GM19438 (cell line): ENCODE data around the gene NDUFB2.
"Not testable (repeated sequence)": the region's sequence is repeated elsewhere in the genome, so short reads cannot be mapped to it uniquely, and the experiment has no call there.

Experiments used
- ATAC-seq: cut with Tn5 transposase; IDR thresholded peaks from one replicate; pipeline ENCODE4 v1.9.1; 2021; ENCODE audit warnings: low read depth; ENCODE audit not compliant: unreplicated experiment

NDUFB2 gene

DNA sequence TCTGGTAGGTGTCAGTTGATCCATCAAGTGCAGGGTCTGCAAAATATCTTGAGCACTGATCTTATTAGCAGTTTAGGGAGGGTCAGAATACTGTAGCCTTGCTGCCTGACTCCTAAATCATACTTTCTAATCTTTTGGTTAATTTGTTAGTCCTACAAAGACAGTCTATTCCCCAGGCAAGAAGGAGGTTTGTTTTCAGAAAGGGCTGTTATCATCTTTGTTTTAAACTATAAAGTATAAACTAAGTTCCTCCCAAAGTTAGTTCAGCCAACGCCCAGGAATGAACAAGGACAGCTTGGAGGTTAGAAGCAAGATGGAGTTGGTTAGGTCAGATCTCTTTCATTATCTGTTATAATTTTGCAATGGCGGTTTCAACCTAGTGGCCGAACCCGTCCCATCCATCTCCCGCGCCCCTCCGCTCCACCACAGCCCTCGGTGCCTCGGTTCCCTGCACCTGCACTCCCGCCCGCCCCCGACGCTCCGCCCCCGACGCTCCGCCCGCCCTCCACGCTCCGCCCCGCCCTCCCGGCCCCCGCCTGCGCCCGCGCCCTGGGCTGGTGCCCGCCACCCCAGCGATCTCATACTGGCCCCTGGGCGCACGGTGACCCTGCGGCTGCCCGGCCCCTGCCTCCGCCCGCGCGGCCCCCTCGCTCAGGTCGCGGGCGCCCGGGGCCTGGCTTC lies 24.0 kb upstream of the NDUFB2 start, which contains the start of gene ADCK2:
TSS of gene ADCK2 (plus strand) at position 564 of the 681 bp plus-strand sequence. CDS start 386 bp downstream, outside the sequence.
- peak; percentile 54 for ATAC-seq

DNA sequence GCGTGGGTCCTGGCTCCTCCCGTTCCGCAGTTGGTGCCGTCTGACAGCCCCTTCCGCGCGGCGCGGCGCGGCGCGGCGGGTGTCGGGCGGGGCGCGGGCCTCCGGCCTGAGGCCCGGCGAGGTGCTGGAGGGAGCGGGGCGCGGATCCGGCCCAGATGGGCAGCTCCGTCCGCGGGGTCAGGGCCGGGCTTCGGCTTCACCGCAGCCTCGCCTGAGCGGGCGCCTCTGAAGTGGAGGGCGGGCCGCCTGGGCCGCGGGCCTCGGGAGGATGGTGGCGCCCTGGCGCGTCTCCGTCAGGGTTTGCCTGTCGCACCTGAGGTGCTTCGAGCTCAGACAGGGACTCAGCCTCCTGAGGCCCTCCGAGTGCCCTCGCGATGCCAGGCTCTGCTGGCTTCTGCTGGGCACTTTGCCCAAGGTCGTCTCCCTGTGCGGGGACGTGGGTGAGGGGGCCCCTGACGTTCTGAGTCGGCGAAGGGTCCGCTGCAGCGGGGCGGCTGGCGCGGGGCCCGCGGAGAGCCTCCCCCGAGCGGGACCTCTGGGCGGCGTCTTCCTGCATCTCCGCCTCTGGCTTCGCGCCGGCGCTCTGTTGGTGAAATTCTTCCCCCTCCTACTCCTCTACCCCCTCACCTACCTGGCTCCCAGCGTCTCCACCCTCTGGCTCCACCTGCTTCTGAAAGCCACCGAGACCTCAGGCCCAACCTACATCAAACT lies 23.3 kb upstream of the NDUFB2 start:
- ATAC-seq: peak; percentile 43

DNA sequence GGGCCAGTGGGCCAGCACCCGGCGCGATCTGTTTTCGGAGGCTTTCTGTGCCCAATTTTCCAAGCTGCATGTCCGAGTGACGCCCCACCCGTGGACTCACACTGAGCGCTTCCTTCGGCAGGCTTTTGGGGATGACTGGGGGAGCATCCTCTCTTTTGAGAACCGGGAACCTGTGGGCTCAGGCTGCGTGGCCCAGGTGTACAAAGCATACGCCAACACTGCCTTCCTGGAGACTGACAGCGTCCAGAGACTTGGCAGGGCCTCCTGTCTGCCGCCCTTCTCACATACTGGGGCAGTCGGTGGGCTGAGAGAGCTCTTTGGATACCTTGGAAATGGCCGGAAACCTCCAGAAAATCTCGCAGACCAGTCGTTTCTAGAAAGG lies 22.7 kb upstream of the NDUFB2 start:
- no peak for ATAC-seq

DNA sequence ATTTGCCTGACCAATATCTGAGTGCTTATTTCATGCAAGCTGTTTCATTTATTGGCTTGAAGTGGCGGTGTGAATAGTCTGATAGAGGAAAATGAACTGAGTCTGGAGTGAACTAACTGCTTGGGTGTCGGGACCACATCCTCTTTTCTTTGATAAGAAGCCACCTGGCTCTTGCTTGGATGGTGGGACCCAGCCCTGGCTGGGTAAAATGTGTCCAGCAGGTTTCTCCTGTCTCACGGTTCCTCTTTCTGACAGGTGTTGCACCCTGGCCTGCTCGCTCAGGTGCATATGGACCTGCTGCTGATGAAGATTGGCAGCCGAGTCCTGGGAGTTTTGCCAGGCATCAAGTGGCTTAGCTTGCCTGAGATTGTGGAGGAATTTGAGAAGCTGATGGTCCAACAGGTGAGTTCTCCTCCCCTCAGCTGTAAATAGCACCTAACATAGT lies 22.1 kb upstream of the NDUFB2 start:
- no peak for ATAC-seq

DNA sequence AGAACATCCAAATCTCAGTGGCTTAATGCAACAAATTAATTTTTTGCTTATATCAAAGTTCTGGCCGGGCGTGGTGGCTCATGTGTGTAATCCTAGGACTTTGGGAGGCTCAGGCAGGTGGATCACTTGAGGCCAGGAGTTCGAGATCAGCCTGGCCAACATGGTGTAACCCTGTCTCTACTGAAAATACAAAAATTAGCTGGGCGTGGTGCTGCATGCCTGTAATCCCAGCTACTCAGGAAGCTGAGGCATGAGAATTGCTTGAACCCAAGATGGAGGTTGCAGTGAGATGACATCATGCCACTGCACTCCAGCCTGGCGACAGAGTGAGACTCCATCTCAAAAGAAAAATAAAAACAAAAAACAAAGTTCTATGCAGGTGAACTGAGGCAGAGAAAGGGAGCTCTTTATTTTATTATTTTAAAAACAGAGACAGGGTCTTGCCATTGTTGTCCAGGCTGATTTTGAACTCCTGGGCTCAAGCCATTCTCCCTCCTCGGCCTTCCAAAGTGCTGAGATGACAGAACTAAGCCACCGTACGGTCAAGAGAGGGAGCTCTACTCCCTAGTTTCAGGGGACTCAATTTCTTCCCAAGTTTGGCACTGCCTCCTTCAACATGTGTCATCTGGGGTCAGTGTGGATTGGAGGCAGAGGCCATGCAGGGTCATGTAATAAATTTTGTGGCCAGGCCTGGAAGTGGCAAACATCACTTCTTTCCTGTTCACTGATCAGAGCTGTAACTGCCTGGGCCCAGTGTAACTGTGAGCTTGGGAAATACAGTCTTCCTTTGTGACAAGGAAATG lies 21.4 kb upstream of the NDUFB2 start:
- ATAC-seq: no peak

DNA sequence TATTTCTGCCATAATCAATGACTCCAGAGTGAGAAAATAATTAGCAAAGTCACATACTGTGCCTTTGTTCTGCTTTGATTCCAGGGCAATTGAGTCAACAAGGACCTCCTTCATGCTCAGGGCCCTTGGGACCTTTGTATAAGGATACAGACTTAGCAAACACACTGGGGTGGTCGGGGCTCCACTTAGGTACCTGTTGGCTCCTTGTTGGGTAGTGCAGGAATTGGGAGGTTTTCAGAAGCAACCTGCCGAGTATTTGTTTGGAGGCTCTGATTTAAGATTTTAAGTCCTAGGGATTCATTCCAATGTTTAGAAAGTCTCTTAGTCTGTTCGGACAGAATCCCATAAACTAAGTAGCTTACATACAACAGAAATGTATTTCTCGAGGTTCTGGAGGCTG lies 20.8 kb upstream of the NDUFB2 start:
- ATAC-seq: no peak

DNA sequence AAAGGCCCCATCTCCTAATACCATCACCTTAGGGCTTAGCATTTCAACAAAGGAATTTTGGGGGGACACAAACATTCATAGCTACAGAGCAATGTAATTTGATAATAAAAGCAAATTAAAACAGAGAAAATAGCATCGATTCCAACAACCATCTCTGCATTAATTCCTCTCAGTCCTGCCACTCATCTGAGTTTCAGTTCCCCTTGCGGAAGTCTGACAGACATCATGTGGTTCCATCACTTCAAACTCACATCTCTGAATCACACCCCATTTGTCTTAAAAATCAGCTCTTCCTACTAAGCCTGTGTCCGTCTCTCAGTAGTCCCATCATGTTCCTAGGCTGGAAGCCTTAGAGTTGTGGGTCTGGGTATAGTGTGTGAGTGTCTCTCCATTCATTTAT lies 20.2 kb upstream of the NDUFB2 start:
- peak; percentile 45 for ATAC-seq

DNA sequence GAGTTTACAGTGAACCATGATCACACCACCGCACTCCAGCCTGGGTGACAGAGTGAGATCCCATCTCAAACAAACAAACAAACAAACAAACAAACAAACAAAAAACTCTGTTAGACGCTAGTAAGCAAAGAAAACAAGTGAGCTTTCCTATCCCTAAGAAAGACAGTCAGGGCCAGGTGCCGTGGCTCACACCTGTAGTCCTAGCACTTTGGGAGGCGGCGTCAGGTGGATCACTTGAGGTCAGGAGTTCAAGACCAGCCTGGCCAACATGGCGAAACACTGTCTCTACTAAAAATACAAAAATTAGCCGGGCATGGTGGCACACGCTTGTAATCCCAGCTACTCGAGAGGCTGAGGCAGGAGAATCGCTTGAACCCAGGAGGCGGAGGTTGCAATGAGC lies 19.6 kb upstream of the NDUFB2 start:
- not testable (repeated sequence) for ATAC-seq

DNA sequence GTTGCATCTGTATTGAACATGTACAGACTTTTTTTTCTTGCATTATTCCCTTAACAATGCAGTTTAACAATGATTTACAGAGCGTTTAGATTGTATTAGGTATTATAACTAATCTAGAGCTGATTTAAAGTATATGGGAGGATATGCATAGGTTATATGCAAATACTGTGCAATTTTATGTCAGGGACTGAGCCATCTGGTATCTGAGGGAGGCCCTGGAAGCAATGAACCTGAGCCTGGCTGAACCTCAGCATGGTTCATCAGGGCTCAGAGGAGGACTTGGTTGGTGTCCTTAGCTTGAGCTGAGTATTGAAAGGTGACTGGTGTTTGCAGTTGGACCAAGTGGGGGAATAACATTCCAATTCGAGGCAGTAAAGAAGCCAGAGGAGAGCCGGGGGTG lies 19.0 kb upstream of the NDUFB2 start:
- no peak for ATAC-seq

DNA sequence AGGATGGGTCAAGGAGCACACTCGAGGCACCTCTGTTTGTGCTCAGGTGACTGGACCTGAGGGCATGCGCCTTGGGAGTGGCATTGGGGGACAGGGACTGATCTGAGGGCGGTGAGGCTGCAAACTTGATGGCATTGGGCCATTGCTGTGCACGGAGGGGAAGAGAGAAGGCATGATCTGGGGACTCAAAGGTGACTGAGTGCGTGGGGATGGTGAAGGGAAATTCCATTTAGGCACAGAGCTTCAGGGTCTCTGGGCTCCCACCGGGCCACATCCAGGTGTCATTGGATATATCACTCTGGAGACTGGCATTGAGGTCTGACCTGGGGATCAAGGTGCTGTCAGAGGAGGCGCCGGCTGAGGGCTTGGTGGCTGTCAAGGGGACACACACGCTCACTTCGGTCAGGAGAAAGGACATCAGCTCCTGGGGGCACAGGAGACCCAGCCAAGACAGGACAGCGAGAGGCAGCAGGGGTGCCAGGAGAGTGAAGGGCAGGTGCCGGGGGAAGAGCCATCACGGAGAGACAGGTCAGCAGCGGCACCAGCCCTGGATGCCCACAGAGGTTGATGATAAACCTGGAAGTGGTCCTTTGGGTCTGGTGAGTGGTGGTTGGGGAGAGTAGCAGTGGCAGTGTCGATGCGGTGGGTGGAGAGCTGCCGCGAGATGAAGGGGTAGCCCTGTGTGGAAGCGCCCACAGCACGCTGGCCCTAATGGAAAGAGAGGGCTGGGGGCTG lies 18.3 kb upstream of the NDUFB2 start:
- ATAC-seq: no peak

DNA sequence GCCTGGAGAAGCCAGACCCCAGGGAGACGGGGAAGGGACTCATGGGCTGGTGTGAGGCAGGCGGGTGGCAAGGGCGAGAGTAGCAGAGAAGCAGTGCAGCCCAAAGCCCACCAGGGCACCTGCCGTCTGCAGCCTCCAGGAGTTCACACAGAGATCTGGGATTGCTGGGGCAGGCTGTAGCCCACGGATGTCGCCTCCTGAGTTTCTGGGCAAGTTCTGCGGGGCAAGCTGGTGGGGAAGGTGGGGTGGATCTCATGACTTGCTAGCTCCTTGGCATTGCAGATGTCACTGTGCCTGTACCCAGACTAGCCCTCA lies 17.7 kb upstream of the NDUFB2 start:
- no peak for ATAC-seq

DNA sequence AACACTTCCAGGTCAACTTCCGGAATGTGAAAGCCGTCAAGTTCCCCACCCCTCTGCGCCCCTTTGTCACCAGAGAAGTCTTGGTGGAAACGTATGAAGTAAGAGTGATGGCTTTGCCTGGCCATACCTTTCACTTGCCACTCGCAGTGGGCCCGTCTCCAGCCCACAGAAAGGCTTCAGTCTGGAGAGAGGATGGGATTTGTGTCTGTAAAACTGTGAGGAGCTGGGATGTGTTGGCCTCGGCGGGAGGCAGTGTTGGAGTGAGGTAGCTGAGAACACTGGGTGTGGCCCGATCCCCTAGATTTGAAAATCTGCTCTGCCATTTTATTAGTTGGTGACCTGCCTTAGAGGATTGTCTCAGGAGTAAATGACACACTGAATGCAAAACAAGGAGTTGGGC lies 17.3 kb upstream of the NDUFB2 start:
- no peak for ATAC-seq

DNA sequence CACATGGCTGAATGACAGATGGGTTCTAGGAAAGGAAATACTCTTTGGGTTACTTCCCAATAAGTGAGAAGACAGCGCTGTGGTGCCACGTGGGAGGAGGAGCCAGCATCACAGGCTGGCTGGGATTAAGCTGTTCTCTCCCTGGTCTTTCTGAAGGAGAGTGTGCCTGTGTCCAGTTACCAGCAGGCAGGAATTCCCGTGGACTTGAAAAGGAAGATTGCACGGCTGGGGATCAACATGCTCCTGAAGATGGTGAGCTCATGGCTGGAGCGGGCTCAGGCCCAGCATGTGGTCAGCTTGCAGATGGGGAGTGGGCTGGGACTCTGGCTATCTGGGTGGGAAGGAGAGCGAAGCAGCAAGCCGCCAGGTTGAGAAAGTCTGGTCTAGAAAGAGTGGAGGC lies 15.6 kb upstream of the NDUFB2 start:
- no peak for ATAC-seq

DNA sequence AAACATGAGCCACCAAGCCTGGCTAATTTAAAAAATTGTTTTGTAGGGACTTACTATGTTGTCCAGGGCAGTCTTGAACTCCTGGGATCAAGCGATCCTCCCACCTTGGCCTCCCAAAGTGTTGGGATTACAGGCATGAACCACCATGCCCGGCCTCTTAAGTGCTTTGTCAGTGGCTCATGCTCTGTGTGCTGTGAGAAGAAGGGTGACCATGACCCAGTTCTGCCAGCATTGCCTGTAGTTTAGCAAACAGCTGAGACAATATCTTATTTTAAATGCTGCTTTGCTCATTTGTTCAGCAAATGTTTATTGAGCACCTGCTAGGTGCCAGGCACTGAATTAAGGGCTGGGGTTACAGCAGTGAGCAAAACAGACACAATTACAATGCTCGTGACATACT lies 14.7 kb upstream of the NDUFB2 start:
- no peak for ATAC-seq

DNA sequence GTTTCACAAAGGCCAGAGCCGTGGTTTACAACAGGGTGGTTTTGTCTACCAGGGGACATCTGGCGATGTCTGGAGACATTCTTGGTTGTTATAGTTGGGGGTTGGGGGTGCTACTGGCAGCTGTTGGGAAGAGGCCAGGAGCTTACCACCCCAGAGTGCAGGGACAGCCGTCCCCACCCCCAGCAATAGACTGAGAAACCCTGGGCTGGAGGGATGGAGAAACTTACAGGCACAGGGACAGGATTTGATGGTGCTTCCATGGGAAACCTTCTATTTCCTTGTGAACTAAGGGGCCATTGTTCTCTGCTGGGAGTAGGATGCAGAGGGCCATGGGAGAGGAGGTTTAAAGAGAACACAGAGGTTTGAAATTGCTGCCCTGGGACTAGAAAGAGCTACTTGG lies 12.9 kb upstream of the NDUFB2 start:
- no peak for ATAC-seq

DNA sequence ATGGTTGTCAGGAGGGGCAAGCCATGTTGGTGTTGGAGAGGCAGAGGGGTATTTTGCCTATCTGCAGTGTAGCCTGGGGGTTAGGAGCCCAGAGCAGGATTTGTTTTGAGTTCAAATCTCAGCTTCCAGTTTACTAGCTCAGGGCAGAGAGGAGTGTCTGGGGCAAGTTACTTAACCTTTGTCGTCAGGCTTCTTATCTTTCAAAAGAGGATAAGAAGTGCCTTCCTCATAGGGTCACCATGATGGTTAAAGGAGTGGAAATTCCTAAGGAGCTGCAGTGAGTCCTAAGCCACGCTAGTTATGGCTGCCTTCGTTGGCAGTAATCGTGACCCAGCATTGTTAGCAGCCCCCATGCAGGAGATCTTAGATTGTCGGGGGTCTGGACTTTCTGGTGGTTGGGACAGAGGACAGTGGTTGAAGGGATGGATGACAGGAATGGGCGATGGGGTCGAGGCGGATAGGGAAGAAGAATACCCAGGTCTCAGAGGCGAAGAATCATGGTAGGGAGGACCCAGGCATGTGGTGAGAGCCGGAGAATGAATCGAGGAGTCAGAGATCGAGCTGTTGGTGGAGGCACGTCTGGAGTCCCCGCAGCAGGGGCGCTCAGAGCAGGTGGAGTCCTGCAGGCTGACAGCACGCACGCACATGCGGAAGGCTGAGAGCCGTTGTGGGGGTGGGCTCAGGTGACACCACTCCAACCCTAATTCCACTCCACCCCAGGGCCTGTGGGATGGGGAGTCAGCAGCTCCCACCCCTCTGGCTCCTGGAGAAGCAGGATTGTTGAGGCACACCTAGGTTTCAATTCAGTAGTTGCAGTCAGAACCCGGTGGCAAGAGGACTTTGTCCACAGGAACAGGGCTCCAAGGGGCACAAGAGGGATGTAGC lies 12.2 kb upstream of the NDUFB2 start:
- ATAC-seq: no peak

DNA sequence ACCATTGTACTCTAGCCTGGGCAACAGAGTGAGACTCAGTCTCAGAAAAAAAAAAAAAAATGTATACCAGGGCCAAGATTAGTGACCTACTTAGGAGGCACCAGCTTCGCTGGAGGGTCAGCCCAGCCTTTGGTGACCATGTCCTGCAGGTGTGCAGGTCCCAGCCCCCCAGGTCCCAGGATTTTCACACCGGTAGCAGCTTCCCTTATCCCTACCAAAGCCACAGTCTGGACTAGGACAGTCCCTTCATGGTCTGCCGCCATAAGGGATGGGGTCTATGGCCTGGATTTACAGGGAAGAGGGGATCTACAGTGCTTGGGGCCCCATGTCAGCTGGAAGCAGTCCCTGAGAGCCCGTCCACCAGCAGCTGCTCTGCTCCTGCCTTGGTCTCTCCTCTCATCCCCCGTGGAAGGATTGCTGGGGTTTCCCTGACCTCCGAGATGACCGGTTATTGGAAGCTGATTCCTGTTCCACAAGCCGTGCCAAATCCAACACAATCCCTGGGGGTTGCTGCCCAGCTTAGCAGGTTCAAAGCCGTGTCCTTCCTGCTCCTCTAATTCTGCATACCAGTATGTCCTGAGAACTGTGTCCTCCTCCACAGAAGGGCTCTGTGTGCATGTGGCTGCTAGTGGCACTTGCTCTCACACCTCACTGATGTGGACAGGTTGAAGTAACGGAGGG lies 11.0 kb upstream of the NDUFB2 start:
- ATAC-seq: no peak

DNA sequence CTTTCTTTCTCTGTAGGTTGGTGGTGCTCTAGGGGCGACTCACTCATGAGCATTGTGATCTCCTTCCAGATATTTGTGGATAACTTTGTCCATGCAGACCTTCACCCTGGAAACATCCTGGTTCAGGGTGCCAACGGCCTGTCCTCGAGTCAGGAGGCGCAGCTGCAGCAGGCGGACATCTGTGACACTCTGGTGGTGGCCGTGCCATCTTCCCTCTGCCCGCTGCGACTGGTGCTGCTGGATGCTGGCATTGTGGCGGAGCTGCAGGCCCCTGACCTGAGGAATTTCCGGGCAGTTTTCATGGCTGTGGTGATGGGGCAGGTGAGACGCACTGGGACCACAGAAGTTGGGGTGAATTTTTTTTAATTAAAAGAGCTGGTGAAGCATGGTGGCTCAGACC lies 9.6 kb upstream of the NDUFB2 start:
- ATAC-seq: no peak

DNA sequence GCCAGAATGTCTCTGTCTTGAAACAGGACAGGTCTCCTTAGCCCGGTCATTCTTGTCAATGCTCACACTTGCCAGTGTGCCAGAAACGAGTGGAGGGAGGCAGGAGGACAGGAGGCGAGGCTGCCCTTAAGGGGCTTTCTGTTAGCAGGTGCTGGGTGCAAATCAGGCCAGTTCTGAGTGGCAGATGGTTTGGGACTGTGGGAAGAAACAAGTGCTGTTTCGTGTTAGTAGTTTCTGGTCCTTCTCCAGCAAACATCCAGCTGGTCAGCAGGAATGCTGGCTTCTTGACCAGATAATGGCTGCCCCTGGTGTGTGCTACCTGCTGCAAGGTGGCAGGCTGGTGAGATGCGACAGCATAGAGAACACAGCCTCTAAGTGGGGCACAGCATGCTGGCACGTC lies 8.2 kb upstream of the NDUFB2 start:
- ATAC-seq: no peak
